GM12865 (cell line): ENCODE measurements around the gene TATDN3.

Source experiments
- DNase-seq: peaks from one replicate; pipeline ENCODE4 v3.0.0; 2010; ENCODE audit warnings: low read depth
- H3K4me3 ChIP-seq: 2 replicates; pipeline ENCODE4 v1.5.1; 2011; ENCODE audit warnings: mild to moderate bottlenecking, low read depth, low read length, control low read depth
- CTCF ChIP-seq: IDR thresholded peaks from 2 replicates; pipeline ENCODE4 v1.5.1; 2011; ENCODE audit warnings: low read length, control low read depth, low read depth, inconsistent platforms; ENCODE audit not compliant: insufficient read depth; ENCODE audit errors: missing control alignments

The TATDN3 gene

GRCh38 chr1:212785871-212786270 lies 5.8 kb upstream of the TATDN3 start:
- H3K4me3 ChIP-seq, result no peak overlapping the region
- TF ChIP-seq CTCF, result no peak

GRCh38 chr1:212791261-212791675 lies 426 bp upstream of the TATDN3 start:
- H3K4me3 ChIP-seq, result peak overlapping the region; percentile 99
- no peak for TF ChIP-seq CTCF
- no peak for DNase-seq

More at GRCh38 chr1:212785871-212786270, 5.8 kb upstream of the TATDN3 start:
- no peak for DNase-seq

- DNase-seq, result no peak
- H3K4me3 ChIP-seq, result peak overlapping the region; percentile 99
- no peak for TF ChIP-seq CTCF
Observed at GRCh38 chr1:212792396-212792908, 758 bp downstream of the TATDN3 start.

- no peak for TF ChIP-seq CTCF
- peak overlapping the region; percentile 32 for H3K4me3 ChIP-seq
- DNase-seq, result peak; percentile 92
Observed at GRCh38 chr1:212794561-212795014, 2.9 kb downstream of the TATDN3 start.

- H3K4me3 ChIP-seq, result no peak overlapping the region
- no peak for DNase-seq
- no peak for TF ChIP-seq CTCF
Observed at GRCh38 chr1:212797681-212798080, 6.0 kb downstream of the TATDN3 start.

GRCh38 chr1:212805767-212806166 lies 14.1 kb downstream of the TATDN3 start:
- no peak for TF ChIP-seq CTCF
- no peak for DNase-seq
- H3K4me3 ChIP-seq, result no peak overlapping the region
